Activated CD4-positive, CD25-positive, alpha-beta regulatory T cell treated with anti-CD3 and anti-CD28 coated beads, Interleukin-2, amount 50 U/mL, for 24 hours (primary cell): ENCODE results near the gene RPTOR.

Experiments used
- ATAC-seq, 2 donors: fragments of 150-1000 bp; cut with Tn5 transposase; one replicate each; pipeline ENCODE4 v1.10.0; 2021; ENCODE audit warnings: mild to moderate bottlenecking in 1 of 2, moderate library complexity in 1 of 2

The RPTOR gene

DNA sequence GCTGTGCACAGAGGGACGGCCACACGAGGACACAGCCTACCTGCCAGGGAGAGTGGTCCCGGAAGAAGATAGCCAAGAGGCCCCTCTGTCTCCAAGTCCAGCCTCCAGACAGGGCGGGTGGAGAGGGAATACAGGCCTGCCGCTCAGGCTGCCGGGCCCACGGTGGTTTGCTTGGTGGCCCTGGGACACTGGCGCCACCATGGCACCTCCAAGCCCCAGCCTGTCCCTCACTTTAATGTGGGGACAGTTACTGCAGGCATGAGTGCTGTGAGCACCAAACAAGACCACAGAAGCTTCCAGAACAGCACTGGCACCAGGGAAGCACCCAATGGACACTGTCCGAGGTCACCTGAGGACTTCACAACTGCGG lies 425.0 kb downstream of the RPTOR start:
- peak in 1 of 2 donors; percentile 10 for ATAC-seq

DNA sequence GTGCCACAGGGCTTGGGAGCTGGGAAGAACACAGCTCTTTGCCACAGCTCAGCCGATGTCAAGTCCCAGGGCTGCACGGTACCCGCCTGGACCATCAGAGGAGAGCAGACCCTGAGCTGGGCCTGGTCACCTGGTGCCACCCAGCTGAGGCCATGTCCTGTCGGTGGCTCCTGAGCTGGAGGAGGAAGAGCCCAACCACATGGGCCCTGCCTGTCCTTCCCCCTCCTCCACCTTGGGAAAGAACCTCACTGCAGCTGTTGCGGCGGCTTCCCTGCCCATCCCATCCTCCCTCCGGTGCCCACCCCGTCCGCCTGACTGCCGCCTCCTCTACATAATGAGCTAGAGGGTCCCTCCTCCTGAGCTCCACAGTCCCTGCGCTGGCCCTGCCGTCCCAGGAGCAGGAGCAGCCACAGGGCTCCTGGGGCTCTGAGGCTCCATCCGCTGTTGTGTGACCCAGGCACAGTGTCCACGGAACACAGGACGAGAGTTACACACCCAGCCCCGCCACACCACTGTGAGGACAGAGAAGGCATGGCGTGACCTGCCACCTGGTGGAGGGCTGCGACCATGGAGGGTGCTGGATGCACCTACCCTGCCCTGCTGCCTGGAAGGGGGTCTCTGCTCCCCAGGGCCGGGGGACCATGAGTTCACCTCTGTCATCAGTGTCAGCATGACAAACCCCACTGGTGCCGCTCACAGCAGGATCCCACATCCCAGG lies 425.6 kb downstream of the RPTOR start:
- peak; percentile 66 to 70 for ATAC-seq

DNA sequence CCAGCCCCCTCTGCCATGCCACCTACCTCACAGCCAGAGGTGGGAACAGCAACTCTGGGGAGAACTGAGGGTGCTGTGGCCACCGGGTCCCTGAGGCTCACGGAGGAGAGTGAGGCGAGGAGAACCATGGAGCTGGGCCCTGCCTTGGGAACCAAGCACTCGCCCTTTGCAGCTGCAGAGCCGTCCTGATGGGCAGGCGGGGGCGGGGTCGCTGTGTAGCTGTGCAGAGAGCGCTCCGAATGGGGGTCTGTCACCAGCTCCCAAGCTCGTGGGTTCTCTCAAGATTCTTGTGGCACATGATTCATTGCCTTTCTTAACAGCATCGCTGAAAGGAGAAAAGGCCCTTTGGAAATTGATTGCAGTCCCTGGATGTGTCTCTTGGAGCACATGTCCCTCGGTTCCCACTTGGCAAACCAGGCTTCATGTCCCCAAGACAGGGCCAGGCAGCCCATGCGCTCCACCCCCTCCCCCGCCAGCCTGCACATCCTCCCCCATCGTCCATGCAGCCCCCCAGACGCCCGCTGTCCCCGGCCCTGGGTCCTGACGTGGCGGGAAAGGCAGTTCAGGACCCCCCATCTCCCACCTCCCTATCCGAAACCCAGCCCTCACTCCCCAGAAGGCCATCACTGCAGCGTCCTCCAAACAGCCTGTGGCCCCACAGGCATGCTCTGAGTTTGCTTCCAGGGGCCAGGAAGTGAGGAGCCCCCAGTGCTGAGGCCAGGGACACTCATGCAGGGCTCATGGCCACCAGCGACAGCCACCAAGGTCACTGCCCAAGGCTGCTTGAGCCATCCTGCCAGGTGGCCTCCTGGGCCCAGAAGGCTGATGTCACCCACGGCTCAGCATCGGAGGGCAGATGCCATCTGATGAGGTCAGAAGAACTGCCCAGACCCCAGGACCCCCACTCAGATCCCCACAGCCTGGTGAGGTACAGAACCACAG lies 426.4 kb downstream of the RPTOR start:
- no peak for ATAC-seq

DNA sequence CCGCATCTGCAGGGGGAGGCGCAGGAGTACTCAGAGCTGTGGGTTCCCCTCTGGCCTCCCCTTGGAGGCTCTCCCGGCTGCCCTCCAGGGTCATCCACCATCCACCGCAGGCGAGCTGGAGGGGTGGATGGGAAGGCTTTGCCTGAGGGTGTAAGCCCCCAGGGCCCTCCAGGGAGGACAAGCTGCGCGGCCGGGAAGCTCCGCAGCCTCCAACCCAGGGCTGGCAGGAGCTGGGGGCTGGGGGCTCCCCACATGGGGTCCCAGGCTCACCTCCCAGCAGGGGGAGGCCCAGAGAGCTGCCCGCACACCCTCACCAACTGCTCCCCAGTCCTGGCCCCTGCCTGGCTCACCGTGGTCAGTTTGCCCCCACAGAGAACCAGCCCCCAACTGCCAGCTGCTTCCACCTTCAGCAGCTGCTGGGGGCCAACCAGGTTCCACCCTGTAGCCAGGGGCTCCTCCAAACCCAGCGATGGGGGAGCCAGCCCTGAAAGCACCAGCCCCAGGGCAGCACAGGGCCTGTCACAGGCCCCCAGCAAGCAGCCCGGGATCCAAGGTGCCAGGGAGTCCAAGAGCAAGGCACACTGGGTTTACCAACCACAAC lies 427.2 kb downstream of the RPTOR start:
- ATAC-seq: no peak

DNA sequence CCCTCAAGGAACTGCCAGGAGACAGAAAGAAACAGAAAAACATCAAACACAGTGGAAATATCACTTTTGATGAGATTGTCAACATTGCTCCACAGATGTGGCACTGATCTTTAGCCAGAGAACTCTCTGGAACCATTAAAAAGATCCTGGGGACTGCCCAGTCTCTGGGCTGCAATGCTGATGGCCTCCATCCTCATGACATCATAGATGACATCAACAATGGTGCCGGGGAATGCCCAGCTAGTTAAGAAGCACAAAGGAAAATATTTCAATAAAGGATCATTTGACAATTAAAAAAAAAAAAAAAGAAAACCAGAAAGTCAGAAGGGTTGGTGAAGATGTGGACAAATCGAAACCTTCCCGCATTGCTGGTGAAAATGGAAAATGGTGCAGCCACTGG lies 432.1 kb downstream of the RPTOR start:
- no peak for ATAC-seq

DNA sequence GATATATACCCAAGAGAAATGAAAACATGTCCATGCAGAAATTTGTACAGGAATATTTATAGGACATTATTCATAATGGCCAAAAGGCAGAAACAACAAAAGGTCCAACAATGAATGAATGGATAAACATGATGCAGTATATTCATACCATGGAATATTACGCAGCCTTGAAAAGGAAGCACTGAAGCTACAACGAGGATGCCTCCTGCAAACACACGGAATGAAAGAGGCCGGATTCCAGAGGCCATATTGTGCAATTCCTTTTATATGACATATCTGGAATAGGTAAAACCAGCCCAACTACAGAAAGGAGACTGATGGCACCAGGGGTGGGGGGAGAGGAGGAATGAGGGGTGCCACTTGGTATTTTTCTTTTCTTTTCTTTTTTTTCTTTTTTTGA lies 432.5 kb downstream of the RPTOR start:
- ATAC-seq: no peak

DNA sequence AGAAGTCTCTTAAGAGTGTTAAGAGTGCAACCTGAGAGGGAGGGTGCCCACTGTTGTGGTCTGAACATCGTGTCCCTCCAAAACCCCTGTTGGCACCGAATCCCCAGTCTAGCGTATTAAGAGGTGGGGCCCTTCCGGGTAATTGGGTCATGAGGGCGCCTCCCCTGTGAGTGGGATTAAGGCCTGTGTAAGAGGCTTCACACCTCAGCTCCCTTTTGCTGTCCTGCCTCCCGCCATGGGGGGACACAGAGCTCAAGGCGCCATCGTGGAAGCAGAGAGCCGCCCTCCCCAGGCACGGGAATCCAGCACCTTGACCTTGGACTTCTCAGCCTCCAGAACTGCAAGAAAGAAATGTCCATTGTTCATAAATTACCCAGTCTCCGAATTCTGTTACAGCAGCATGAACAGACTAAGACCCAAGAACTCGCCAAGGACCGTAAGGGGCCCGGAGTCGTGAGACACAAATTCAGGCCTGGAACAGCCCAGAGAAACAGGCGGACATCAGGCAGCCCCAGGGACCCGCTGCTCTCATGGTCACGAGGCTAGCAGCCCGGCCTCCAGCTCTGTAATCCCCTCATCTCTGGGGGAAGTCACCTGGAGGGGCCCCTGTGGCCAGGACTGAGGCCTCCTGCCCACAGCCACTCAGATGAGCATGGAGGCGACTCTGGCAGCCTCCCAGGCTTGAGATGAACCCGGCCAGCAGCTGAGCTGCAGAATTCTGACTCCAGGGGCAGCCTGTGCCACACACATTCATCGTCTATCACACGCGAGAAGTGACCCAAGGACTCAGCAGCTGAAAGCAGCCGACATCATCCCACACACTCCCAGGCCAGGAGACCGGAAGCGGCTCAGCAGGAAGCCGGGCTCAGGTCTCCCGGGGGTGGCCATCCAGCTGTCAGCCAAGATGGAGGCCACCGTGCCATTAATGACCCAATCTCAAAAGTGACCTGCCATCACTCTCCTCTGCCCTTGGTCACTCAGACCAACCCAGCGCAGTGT lies 434.2 kb downstream of the RPTOR start:
- ATAC-seq: no peak

DNA sequence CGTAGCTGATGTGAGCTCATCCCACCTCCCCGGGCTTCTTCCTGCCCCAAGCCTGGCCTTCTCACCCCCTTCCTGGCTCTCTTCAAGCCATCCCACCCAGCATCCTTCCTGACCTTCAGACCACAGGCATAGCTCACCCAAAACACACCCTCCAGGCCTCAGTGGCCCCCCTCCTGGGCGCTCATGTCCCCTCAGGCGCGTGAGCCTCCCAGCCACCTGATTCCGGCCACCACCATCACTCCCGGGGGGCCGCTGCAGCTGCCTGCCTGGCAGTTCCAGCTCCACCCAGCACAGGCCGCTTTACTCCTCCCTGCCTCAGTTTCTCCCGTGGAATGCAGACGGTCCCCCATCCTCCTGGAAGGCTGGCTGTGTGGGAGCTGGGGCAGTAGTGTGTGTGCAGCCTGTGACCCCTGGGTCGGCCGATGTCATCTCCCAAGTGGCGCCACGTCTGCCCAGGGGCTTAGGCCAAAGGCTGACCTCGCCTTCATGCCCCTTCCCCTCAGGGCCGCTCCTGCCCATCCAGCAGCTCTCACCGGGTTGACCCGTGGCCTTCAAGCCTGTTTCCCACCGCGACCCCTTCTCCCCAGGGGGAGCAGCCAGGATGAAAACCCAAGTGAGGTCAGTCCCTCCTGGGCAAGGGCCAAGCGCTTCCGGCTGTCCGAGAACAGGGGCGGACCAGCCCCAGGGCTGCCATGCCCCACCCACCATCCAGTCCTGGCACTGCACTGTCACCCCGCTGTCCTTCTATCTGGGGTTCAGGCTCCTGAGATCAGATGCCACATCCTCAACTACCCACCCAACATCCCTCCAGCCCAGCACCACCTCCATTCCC lies 435.1 kb downstream of the RPTOR start:
- ATAC-seq: no peak

DNA sequence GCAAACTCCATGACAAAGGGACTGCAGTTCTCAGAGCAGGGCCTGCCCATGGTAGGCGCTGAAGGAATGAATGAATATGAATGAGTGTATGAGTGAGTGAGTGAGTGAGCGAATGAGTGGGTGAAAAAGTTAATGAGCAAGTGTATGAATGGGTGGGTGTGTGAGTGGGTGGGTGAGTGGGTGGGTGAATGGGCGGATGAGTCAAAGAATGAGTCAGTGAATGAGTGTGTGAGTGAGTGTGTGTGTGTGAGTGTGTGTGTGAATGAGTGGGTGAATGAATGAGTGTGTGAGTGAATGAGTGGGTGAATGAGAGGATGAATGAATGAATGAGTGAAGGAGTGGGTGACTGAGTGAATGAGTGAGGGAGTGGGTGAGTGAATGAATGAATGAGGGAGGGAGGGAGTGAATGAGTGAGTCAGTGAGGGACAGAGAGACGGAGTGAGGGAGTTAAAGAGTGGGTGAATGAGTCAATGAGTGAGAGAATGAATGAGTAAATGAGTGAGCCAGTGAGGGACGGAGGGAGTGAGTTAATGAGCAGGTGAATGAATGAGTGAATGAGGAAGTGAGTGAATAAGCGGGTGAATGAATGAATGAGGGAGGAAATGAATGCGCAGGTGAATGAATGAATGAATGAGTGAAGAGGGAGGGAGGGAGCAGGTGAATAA lies 435.9 kb downstream of the RPTOR start:
- peak; percentile 83 to 85 for ATAC-seq

DNA sequence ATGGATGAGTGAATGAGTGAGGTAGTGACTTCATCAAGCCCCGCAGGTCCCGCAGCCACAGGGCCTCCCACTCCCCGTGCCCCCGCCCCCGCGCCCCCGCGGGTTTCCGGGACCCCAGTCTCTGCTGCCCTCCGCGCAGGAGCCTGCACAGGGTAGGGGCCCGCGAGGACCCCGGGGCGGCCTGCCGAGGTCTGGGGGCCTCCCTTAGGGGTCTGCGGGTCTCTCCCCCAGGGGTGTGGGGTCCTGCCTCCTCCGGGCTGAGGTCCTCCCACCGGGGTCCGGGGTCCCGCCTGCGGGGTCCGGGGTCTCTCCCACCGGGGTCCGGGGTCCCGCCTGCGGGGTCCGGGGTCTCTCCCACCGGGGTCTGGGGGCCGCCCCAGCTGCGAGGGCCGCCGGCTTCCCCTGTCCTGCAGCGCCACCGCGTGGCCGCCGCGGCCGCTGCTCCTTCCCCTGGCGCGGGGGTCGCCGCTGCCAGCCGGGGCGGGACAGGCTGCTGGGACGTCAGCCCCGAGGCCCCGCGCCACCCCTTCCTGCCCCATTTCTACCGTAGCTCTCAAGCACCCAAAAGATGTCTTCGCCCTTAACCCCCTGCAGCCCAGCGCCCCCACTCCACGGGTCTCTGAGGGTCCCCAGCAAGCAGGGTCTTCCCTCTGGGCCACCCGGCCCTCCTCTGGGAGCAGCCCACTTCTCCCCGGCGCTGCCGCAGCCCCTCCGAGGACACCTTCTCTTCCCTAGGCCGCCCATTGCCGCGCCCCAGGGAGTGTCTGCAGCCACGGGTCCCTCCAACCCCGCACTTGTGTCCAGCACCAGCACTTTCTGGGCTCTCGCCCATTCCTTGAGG lies 436.6 kb downstream of the RPTOR start:
- peak; percentile 37 to 54 for ATAC-seq

DNA sequence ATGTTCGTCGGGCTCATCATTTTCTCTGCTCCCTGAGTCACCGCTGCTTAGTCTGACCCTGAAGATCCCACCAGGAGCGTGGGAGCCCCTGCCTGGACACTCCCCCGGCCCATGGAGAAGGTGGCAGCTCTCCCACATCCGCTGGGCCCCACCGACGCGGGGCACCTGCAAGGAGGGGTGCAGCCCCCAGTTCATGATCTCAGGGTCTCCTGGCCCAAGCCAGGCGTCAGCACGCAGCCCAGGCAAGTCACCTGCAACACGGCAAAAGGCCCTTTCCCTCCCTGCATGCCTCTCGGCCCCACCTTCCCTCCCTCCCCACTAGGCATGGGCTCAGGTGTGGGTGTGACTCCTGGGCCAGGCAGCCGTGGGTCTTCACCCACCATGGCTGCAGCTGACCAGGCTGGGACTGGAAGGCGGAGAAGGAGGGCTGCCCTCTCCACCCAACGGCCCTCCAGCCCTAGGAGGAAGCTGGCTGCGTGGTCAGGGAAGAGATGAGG lies 437.3 kb downstream of the RPTOR start:
- ATAC-seq: no peak

DNA sequence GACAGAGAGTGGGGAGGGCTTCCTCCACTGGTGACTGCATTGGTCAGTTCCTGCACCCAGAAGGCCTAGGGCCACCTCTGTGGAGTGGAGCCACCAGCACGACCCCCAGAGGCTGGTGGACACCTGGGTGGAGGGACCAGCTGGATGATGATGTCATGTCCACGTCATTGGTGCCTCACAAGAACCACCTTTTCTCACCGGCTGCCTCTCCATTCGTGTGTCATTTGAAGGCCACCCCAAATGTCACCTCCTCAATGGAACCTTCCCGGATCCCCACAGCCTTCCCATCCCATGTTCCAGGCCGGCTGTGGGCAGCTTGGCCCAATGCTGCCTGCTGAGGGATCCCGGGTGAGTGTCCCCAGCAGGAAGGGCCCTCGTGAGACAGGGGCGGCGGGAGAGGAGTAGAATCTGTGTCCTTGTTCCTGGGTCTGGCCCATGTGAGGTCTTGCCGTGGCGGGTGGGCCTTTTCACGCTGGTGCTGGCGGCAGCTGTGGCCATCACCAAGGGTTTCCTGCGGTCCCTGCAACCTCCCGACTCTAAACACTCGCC lies 437.9 kb downstream of the RPTOR start:
- ATAC-seq: no peak

DNA sequence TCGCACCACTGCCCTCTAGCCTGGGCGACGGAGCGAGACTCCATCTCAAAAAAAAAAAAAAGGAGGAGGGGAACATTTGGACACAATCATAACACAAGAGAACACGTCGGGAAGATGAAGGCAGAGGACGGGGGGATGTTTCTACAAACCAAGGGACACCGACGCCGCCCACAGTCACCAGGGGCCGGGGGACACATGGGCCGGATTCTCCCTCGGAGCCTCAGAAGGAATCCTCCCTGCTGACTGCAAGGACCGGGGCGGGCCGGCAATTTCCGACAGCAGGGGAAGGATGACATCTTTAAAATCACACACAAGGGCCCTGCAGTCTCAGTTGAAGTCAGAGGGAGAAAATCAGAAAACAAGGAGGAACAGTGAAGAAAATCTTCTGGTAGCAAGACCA lies 438.9 kb downstream of the RPTOR start:
- no peak for ATAC-seq

DNA sequence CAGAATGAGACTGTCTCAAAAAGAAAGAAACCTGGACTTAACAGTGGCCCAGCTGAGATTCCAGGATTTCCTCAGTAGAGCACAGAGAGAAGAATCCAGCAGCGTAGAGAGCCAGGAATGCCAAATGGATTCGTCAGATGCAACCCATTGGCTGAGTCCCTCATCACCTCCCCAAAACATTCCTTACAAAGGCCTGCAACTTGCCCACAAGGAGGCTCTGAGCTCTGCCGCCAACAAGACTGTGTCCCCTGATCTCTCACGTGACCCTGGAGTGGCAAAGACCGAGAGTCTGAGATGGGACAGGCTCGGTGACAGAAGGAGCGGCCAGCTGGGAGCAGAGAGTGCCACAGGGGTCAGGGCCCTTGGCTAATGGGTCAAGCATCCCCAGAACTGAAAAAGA lies 440.1 kb downstream of the RPTOR start:
- no peak for ATAC-seq

DNA sequence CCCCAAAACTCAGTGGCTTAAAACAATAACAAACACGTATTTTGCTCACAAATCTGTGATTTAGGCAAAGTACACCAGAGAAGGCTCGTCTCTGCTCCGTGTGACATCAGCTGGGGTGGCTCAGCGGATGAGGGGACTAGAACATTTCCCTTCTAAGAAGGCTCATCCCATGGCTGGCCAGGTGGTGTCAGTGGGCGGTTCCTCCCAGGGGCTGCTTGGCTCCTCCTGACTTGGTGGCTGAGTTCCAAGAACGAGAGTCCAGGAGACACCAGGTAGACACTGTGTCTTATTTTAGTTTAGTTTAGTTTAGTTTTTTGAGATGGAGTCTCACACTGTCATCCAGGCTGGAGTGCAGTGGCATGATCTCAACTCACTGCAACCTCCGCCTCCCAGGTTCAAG lies 441.4 kb downstream of the RPTOR start:
- no peak for ATAC-seq

DNA sequence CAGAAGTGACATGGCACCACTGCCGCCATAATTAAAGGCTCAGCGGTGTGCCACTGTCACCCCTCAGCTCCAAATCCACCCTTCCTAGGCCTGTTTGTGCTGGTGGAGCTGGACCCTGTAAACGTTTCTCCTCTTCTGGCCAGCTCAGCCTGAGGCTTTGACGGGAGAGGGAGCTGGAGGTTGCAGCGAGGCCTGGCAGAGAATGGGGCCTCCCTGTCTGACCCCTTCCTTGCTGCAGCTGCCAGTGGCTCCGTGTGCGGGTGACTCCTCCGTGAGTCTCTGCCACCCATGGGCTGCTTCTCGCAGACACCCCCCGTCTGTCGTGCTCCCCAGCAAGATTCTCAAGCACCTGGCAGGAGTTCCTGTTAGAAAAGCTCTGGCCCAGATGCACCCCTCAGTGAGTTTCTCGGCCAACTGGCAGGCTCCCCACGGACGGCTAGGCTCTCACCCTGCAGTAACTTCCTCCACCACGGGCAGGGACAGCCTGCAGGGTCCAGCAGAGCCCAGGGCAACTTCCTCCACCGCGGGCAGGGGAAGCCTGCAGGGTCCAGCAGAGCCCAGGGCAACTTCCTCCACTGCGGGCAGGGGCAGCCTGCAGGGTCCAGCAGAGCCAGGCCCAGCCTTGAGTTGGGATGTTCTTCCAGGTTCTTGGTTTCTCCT lies 442.3 kb downstream of the RPTOR start:
- no peak for ATAC-seq

DNA sequence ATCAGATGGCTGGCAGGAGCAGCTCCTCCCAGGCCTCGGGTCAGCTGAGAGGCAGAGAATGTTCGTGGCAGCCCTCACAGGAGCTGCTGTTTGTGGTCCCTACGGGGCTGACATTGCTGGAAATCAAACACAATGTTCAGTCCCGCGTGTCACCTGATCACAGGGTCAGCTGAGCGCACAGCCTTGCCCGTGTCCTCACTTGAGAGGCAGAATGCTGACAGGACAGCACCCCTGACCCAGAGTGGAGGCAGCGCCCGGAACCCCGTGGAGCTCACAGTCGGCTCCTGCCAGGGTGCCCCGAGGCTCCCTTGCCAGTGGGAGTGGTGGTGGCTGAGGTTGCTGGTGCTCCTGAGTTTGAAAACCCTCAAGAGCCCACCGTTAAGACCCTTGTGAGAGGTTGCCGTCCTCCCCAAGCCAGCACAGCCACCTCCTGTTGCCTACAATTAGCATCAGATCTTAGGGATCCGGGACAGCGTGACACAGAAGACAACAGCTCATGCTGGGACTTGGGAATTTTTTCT lies 443.4 kb downstream of the RPTOR start:
- no peak for ATAC-seq

DNA sequence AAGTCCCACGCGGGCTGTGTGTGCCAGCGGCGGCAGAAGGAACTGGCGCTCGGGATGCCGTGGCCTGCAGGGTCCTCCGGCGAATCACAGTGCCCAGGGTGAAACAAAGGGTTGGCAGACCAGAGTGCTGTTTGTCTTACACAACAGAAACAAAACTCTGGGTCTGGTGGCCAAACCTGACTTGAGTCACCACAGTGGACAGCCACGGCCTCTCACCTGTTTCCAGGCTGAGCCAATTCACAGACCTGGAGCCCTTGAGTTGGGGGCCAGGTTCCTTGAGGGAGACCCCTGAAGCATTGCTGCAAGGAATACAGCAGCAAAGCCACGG lies 444.9 kb downstream of the RPTOR start:
- no peak for ATAC-seq
